NCI-H187 treated with DMSO at 0.1 percent for 48 hours (cell line): Measurements from ENCODE around the gene TTC39B.

ENCODE experiments used
- DNase-seq: peaks from one replicate; lab custom pipeline; 2025; lab: John Stamatoyannopoulos, UW

Gene TTC39B

GRCh38 chr9:15225564-15226126 is 81.4 kb downstream of the TTC39B start:
- no peak for DNase-seq

GRCh38 chr9:15222313-15222712 is 84.7 kb downstream of the TTC39B start:
- no peak for DNase-seq

GRCh38 chr9:15221746-15222145 is 85.3 kb downstream of the TTC39B start:
- DNase-seq: no peak

- no peak for DNase-seq
Observed at GRCh38 chr9:15220658-15221318, 86.2 kb downstream of the TTC39B start.

- no peak for DNase-seq
Observed at GRCh38 chr9:15219546-15219945, 87.5 kb downstream of the TTC39B start.

DNA sequence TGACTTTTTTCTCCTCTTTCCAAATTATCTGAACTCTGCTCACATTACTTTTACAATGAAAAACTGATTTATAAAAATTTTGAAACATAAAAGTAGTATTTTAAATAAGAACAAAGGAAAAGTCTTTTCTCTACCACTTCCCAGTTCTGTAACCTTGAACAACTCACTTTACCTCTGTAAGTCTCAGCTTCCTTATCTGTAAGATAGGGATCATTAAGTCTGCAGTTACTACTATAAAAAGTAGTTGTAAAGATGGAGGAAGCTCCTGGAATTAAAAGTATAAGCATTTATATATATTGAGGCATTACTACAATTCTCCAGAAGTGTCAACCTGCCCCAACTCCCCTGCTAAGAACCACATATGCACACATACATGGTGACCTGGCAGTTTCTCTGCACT is 88.0 kb downstream of the TTC39B start:
- DNase-seq: no peak

DNA sequence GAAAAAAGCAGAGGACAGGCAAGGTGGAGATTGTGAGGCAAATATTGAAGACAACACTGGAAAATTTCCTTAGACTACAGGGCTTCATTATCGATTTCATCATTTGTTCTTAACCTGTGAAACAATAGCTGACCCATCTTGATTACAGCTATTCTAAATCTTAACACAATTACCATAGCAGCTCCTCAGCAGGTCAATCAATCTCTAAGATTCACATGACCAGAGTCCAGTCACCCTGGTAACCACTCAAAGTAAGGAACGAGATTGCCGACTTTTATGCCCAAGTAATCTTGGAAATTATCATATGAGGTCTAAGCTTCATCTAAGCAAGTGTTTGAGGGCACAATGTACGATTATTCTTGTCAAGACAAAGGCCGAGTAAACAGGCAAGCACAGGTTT is 93.8 kb downstream of the TTC39B start:
- no peak for DNase-seq

GRCh38 chr9:15211815-15212495 is 95.1 kb downstream of the TTC39B start:
- no peak for DNase-seq

GRCh38 chr9:15211160-15211814 is 95.7 kb downstream of the TTC39B start:
- peak; percentile 69 for DNase-seq

- DNase-seq: no peak
Observed at GRCh38 chr9:15206903-15207696, 99.9 kb downstream of the TTC39B start.

GRCh38 chr9:15205632-15206420 is 101.2 kb downstream of the TTC39B start:
- DNase-seq: no peak

- DNase-seq: no peak
Observed at GRCh38 chr9:15203581-15203980, 103.4 kb downstream of the TTC39B start.

- no peak for DNase-seq
Observed at GRCh38 chr9:15200111-15200510, 106.9 kb downstream of the TTC39B start.

- no peak for DNase-seq
Observed at GRCh38 chr9:15192856-15193255, 114.2 kb downstream of the TTC39B start.

- no peak for DNase-seq
Observed at GRCh38 chr9:15191378-15191777, 115.6 kb downstream of the TTC39B start.

DNA sequence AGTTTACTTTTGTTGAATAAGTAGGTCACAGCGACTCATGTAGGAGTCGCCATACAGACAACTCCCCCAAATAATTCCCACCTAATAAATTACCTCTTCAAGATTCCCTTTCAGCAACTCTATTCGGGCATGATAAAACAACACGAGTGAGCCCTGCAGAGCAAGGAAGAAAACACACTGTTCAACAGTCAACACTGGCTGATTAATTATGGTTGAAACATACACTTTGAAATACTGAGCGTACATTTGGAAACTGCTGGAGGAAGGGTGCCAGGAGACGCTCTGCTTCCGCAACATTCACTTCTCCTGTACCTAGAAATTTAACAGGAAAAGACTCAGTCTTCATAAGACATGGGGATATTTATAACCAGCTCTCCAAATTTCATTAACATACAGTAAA is 117.5 kb downstream of the TTC39B start:
- DNase-seq: no peak

GRCh38 chr9:15187589-15187988 is 119.4 kb downstream of the TTC39B start:
- DNase-seq: peak; percentile 81

GRCh38 chr9:15182730-15183129 is 124.3 kb downstream of the TTC39B start:
- no peak for DNase-seq

DNA sequence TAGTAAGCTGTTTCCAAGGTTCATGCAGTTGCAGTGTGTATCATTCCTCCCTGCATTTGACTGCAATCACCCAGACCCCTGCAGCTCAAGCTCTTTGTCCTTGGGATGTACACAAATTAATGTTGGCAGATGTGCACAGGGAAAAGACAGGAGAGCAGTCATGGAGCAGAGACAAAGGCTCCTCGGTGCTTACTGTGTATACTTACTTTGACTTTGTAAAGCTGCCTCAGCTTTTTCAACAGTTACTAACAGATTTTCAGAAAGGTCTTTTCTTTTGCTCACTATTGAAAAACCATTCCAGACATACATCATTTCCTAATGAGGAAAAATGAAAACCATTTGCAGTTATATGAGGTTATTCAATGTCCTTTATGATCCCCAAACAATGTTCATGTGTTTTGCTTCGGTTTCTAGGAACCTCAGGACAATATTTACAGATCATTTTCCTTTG is 124.9 kb downstream of the TTC39B start:
- no peak for DNase-seq

DNA sequence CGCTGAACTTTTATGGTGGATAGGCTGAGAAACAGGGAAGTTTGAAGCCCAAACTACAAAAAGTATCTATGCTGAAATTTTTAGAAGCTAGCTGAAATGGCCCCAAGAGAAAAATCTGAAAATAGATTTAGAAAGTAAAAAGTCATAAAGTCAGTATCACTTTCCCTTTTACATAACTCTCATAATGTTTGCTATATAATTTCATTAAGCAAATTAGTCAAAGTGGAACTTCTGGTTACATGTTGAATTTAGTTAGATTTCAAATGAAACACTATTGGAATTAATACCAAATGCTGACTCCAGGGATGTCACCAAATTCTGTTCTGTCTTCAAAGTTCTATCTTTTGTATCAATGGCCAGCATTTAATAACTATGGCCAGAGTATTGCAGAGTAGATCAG is 126.9 kb downstream of the TTC39B start:
- no peak for DNase-seq

GRCh38 chr9:15178631-15179030 is 128.4 kb downstream of the TTC39B start:
- DNase-seq: no peak
